Activated CD8-positive, alpha-beta memory T cell treated with anti-CD3 and anti-CD28 coated beads, Interleukin-2, amount 10 ng/mL, durations not matched to agents 7 days and 5 days (primary cell): ENCODE results near the gene ABI3BP. TPM values are rescaled to one million over a fixed set of nuclear protein-coding genes. Genes with fewer than 3 reads are reported as not detected.

Experiments used
- ATAC-seq: fragments of 150-1000 bp; cut with Tn5 transposase; one replicate; pipeline ENCODE4 v1.10.0; 2021; ENCODE audit warnings: moderate library complexity
- CTCF ChIA-PET: fragments of 350-600 bp; sonication (Branson Sonifier 250); formaldehyde crosslinking; loops from one replicate; lab custom pipeline; 2021; ENCODE audit warnings: antibody characterized with exemption; lab: Charles Lee
- DNase-seq: peaks from one replicate; pipeline ENCODE4 v3.0.0-alpha.2; 2020
- H3K27ac Mint-ChIP-seq: one replicate; pipeline ENCODE4 v1.8.0; 2021; ENCODE audit warnings: mild to moderate bottlenecking, mixed read lengths
- H3K27me3 Mint-ChIP-seq: one replicate; pipeline ENCODE4 v1.8.0; 2021; ENCODE audit warnings: mixed read lengths
- H3K36me3 Mint-ChIP-seq: one replicate; pipeline ENCODE4 v1.8.0; 2021; ENCODE audit warnings: mild to moderate bottlenecking, mixed read lengths
- H3K4me1 Mint-ChIP-seq: one replicate; pipeline ENCODE4 v1.8.0; 2021; ENCODE audit warnings: mixed read lengths
- H3K4me3 Mint-ChIP-seq: one replicate; pipeline ENCODE4 v1.8.0; 2021; ENCODE audit warnings: mild to moderate bottlenecking, moderate library complexity, mixed read lengths
- H3K9me3 Mint-ChIP-seq: one replicate; pipeline ENCODE4 v1.8.0; 2022; ENCODE audit warnings: low read depth, mixed read lengths
- total RNA-seq, 2 experiments: library from RNA; stranded (reverse); gene quantifications; one replicate each; pipeline ENCODE4 v1.2.3, GENCODE V29; 2021

ABI3BP gene
- total RNA-seq, 2 experiments from 2014 or later, result 0.19 to 1.2 TPM

DNA sequence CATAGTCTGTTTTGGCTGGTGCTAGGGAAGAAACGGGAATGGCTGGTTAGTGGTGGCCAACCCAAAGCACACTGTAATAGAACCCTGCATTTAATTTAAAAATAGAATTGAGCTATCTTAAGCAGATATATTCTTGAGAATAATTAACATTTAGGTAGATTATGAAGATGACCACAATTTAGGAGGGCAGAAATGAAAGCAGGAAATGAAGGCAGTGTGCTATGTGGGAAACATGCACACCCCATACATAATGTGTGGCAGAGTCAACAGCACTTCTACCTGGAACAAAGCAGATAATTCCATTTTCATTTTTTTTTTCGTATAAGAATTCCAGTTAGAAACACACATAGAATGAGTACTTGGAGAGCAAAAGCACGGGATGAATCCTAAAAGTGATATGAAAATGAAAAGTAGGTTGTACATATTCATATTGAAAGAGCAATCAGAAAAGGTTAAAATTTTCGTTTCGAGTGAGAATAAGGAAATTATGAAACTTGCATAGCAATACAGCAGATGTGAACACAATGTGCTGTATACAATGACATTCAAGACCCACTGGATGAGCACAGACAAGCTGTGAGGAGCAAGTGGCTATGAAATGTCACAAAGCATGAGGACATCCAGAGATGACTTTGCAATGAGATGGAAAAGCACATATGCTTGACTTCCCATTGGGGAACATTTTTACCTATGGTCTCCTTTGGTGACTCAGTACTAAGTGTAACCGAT is 181.3 kb downstream of the ABI3BP start:
- no peak for ATAC-seq

DNA sequence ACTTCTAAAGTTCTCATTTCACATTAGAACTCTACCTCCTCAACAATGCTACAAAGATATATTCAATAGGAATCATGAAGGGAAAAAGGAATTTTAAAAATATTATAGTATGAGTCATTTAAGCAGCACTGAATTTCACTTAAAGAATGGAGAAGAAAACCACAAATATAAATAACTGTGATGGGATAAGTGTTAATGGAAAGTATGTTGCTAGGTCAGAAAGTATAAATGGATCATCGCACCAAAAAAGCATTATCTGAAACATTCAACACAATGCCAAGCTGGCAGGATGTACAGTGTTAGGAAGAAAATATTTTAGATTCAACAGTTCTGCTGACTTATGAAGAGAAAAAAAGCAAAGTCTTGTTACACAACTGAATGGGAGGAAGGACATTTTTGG is 182.6 kb downstream of the ABI3BP start:
- no peaks in the 10 kb centered on the region for H3K36me3 Mint-ChIP-seq
- peaks cover 49% of the 10 kb centered on the region for H3K27me3 Mint-ChIP-seq
- H3K9me3 Mint-ChIP-seq, result no peaks in the 10 kb centered on the region
- CTCF ChIA-PET, result no interaction called here
- H3K4me3 Mint-ChIP-seq, result no peak overlapping the region
- DNase-seq, result no peak
- peaks cover 7% of the 10 kb centered on the region for H3K4me1 Mint-ChIP-seq
- ATAC-seq, result no peak
- H3K27ac Mint-ChIP-seq, result no peak overlapping the region

More for the DNA sequence above, 181.3 kb downstream of the ABI3BP start:
- no peak overlapping the region for H3K27ac Mint-ChIP-seq
- H3K27me3 Mint-ChIP-seq, result peaks cover 51% of the 10 kb centered on the region
- DNase-seq, result no peak
- CTCF ChIA-PET, result no interaction called here
- H3K9me3 Mint-ChIP-seq, result no peaks in the 10 kb centered on the region
- no peaks in the 10 kb centered on the region for H3K36me3 Mint-ChIP-seq
- peaks cover 7% of the 10 kb centered on the region for H3K4me1 Mint-ChIP-seq
- no peak overlapping the region for H3K4me3 Mint-ChIP-seq

DNA sequence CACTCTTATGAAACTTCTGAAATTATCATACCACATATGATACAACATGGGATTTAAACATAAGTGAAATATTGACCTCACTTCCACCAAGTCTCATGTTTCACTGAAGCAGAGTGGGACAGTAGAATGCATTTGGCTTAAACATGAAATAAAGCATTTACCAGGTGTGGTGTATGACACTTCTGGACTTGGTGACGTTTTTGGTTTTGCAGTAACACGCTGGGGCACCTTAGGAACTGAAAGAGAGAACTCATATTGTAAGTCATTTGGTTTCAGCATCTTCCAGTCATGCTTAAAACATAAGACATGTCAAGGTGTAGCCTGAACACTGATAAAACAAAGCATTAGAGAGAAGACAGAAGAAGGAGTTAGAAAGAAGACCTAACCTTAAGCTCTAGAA is 188.6 kb downstream of the ABI3BP start:
- Mint-ChIP-seq H3K4me3 (no peak overlapping the region), H3K27ac (no peak overlapping the region), H3K9me3 (peaks cover 2% of the 10 kb centered on the region), H3K4me1 (no peaks in the 10 kb centered on the region), H3K27me3 (peaks cover 36% of the 10 kb centered on the region), H3K36me3 (no peaks in the 10 kb centered on the region)
- no peak for ATAC-seq
- no peak for DNase-seq
- CTCF ChIA-PET, result interaction anchor here (1.0 kb wide), 1 partner anchor 34 kb away, joined by 3 read pairs; no protein-coding TSS in a partner anchor

GRCh38 chr3:100803711-100804110 is 189.5 kb downstream of the ABI3BP start:
- Mint-ChIP-seq H3K27ac (no peak overlapping the region), H3K36me3 (no peaks in the 10 kb centered on the region), H3K4me1 (no peaks in the 10 kb centered on the region), H3K9me3 (peaks cover 2% of the 10 kb centered on the region), H3K4me3 (no peak overlapping the region), H3K27me3 (peaks cover 31% of the 10 kb centered on the region)
- CTCF ChIA-PET, result no interaction called here
- DNase-seq (no peak), ATAC-seq (no peak)

- Mint-ChIP-seq H3K36me3 (no peaks in the 10 kb centered on the region), H3K9me3 (peaks cover 2% of the 10 kb centered on the region), H3K27ac (no peak overlapping the region), H3K4me1 (no peaks in the 10 kb centered on the region), H3K4me3 (no peak overlapping the region), H3K27me3 (peaks cover 25% of the 10 kb centered on the region)
- ATAC-seq, result no peak
- CTCF ChIA-PET, result no interaction called here
- DNase-seq, result no peak
Observed at GRCh38 chr3:100802126-100802525, 191.1 kb downstream of the ABI3BP start.

- Mint-ChIP-seq H3K9me3 (no peaks in the 10 kb centered on the region), H3K27me3 (peaks cover 5% of the 10 kb centered on the region), H3K27ac (no peak overlapping the region), H3K4me3 (no peak overlapping the region), H3K4me1 (peaks cover 6% of the 10 kb centered on the region), H3K36me3 (no peaks in the 10 kb centered on the region)
- DNase-seq (no peak), ATAC-seq (no peak)
- CTCF ChIA-PET, result interaction anchor here (0.9 kb wide), 1 partner anchor 335 kb away, joined by 5 read pairs; no protein-coding TSS in a partner anchor
Observed at GRCh38 chr3:100798012-100798411, 195.2 kb downstream of the ABI3BP start.

DNA sequence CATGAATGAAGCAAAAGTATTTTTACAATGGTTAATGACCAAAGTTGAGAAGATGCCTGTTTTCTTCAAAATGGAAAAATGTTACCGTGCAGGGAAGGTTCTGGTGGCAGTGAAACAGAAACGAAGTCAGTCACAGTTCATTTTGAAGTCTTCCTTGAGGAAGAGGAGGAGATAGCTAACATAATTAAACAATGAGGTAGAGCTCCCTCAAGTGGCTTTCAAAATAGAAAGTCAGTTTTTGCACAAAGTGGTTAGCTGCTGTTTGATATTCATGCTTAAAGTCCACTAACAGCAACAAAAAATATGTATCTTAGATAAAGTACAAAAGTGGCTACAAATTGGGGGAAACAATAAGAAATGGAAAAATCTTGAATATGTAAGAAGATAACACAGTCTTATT is 196.7 kb downstream of the ABI3BP start:
- CTCF ChIA-PET, result interaction anchor here (0.7 to 1.6 kb wide), 12 partner anchors 35 to 965 kb away, joined by 3 to 12 read pairs (median 4); no protein-coding TSS in a partner anchor
- Mint-ChIP-seq H3K27ac (no peak overlapping the region), H3K9me3 (no peaks in the 10 kb centered on the region), H3K36me3 (no peaks in the 10 kb centered on the region), H3K27me3 (peaks cover 3% of the 10 kb centered on the region), H3K4me3 (peak overlapping the region; percentile 19), H3K4me1 (peaks cover 6% of the 10 kb centered on the region)
- DNase-seq (no peak), ATAC-seq (peak; percentile 53)

- H3K27me3 Mint-ChIP-seq, result peaks cover 3% of the 10 kb centered on the region
- no peaks in the 10 kb centered on the region for H3K4me1 Mint-ChIP-seq
- peaks cover 3% of the 10 kb centered on the region for H3K36me3 Mint-ChIP-seq
- DNase-seq, result no peak
- no peak overlapping the region for H3K27ac Mint-ChIP-seq
- CTCF ChIA-PET, result no interaction called here
- no peak for ATAC-seq
- H3K4me3 Mint-ChIP-seq, result no peak overlapping the region
- H3K9me3 Mint-ChIP-seq, result peaks cover 6% of the 10 kb centered on the region
Observed at GRCh38 chr3:100789579-100789978, 203.6 kb downstream of the ABI3BP start.

DNA sequence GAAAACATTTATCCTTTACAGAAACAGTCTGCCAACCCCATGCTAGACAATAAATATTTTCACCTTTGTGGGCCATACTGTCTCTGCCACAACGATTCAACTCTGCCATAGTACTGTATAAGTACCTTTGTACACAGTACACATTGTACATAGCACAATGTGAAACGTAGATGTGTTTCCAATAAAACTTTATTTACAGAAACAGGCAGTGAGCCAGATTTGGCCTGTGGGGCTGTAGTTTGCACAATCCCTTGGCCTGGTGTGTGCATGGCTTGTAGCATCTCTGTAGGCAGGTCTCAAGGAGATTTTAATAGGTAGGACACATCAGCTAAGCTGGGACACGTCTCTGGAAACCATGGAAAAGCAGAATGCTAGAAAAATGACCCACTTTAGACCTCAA is 209.6 kb downstream of the ABI3BP start:
- Mint-ChIP-seq H3K9me3 (peaks cover 7% of the 10 kb centered on the region), H3K27ac (no peak overlapping the region), H3K4me1 (no peaks in the 10 kb centered on the region), H3K27me3 (no peaks in the 10 kb centered on the region), H3K4me3 (no peak overlapping the region), H3K36me3 (peaks cover 3% of the 10 kb centered on the region)
- no peak for ATAC-seq
- CTCF ChIA-PET, result no interaction called here
- DNase-seq, result no peak

- Mint-ChIP-seq H3K27me3 (no peaks in the 10 kb centered on the region), H3K9me3 (peaks cover 7% of the 10 kb centered on the region), H3K36me3 (peaks cover 3% of the 10 kb centered on the region), H3K4me1 (no peaks in the 10 kb centered on the region), H3K4me3 (no peak overlapping the region), H3K27ac (no peak overlapping the region)
- ATAC-seq (no peak), DNase-seq (no peak)
- CTCF ChIA-PET, result no interaction called here
Observed at GRCh38 chr3:100782906-100783305, 210.3 kb downstream of the ABI3BP start.

DNA sequence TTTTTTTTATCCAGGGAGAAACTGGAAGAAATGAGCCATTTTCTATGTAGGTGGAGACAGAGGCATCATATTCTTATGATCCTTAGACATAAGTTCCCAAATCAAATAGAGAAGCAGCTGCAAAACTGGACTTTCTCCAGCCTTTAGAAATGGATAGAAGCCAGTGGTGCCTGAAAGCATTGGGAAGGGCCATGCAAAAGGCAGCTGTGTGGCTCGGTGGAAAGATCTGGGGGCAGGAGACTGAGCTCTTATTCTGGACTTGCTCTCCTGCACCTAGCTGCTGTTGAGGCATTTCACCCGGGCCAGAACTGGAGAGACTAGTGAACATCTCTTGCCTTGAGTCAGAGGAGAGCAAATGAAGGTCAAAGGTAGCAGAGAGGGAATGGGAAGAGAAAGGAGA is 210.9 kb downstream of the ABI3BP start:
- H3K4me1 Mint-ChIP-seq, result no peaks in the 10 kb centered on the region
- peaks cover 3% of the 10 kb centered on the region for H3K36me3 Mint-ChIP-seq
- ATAC-seq (no peak), DNase-seq (no peak)
- H3K4me3 Mint-ChIP-seq, result no peak overlapping the region
- no peak overlapping the region for H3K27ac Mint-ChIP-seq
- CTCF ChIA-PET, result no interaction called here
- peaks cover 7% of the 10 kb centered on the region for H3K9me3 Mint-ChIP-seq
- no peaks in the 10 kb centered on the region for H3K27me3 Mint-ChIP-seq

GRCh38 chr3:100781301-100781700 is 211.9 kb downstream of the ABI3BP start:
- Mint-ChIP-seq H3K27me3 (no peaks in the 10 kb centered on the region), H3K27ac (no peak overlapping the region), H3K4me3 (no peak overlapping the region), H3K36me3 (peaks cover 3% of the 10 kb centered on the region), H3K4me1 (no peaks in the 10 kb centered on the region), H3K9me3 (peaks cover 7% of the 10 kb centered on the region)
- no peak for DNase-seq
- no peak for ATAC-seq
- CTCF ChIA-PET, result interaction anchor here (0.6 kb wide), 1 partner anchor 907 kb away, joined by 3 read pairs; no protein-coding TSS in a partner anchor

GRCh38 chr3:100780071-100780622 is 213.1 kb downstream of the ABI3BP start:
- no peak overlapping the region for H3K4me3 Mint-ChIP-seq
- H3K4me1 Mint-ChIP-seq, result no peaks in the 10 kb centered on the region
- H3K36me3 Mint-ChIP-seq, result peaks cover 2% of the 10 kb centered on the region
- no peak overlapping the region for H3K27ac Mint-ChIP-seq
- ATAC-seq (no peak), DNase-seq (no peak)
- H3K27me3 Mint-ChIP-seq, result no peaks in the 10 kb centered on the region
- CTCF ChIA-PET, result no interaction called here
- peaks cover 4% of the 10 kb centered on the region for H3K9me3 Mint-ChIP-seq

GRCh38 chr3:100779480-100779879 is 213.7 kb downstream of the ABI3BP start:
- Mint-ChIP-seq H3K36me3 (no peaks in the 10 kb centered on the region), H3K27ac (no peak overlapping the region), H3K4me3 (no peak overlapping the region), H3K4me1 (no peaks in the 10 kb centered on the region), H3K9me3 (no peaks in the 10 kb centered on the region), H3K27me3 (no peaks in the 10 kb centered on the region)
- CTCF ChIA-PET, result no interaction called here
- ATAC-seq, result no peak
- no peak for DNase-seq
